Measurements from ENCODE around the gene SERPINA5. TPM values are rescaled to one million over a fixed set of nuclear protein-coding genes. Genes with fewer than 3 reads are reported as not detected.

Gene SERPINA5
- total RNA-seq, 4 donors from 2014 or later = 0.38 to 4.1 (median 1.9) TPM

DNA sequence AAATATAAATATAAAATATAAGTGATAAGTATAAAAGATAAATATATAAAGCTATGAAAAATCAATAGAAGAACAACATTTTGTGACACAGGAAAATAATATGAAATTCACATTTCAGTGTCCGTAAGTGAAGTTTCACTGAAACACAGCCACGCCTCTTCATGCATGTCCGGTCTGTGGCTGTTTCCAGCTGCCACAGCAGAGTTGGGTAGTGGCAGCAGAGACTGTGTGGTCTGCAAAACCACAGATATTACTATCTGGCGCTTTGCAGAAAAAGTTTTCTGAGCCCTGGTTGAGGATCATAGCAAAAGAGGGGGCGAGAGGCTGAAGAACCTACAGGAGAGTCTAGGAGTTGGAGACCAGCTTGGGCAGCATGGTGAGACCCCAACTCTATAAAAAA lies 19.2 kb upstream of the SERPINA5 start:
- intact Hi-C loops (cut with DNase I; ENCODE audit: low total_unique reads) = no loop called here
- TF ChIP-seq, protein P1, sequence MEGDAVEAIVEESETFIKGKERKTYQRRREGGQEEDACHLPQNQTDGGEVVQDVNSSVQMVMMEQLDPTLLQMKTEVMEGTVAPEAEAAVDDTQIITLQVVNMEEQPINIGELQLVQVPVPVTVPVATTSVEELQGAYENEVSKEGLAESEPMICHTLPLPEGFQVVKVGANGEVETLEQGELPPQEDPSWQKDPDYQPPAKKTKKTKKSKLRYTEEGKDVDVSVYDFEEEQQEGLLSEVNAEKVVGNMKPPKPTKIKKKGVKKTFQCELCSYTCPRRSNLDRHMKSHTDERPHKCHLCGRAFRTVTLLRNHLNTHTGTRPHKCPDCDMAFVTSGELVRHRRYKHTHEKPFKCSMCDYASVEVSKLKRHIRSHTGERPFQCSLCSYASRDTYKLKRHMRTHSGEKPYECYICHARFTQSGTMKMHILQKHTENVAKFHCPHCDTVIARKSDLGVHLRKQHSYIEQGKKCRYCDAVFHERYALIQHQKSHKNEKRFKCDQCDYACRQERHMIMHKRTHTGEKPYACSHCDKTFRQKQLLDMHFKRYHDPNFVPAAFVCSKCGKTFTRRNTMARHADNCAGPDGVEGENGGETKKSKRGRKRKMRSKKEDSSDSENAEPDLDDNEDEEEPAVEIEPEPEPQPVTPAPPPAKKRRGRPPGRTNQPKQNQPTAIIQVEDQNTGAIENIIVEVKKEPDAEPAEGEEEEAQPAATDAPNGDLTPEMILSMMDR (IDR thresholded peaks at IDR 0.05) = no peak
- DNase-seq (ENCODE audit: low spot score in 2 of 2) = no peak
- WGBS, 2 donors = 76 to 89% methylated on average over 5 of the region's 5 CpGs
- no peak overlapping the region for H3K4me3 ChIP-seq (ENCODE audit: low read depth, poor library complexity, severe bottlenecking)

DNA sequence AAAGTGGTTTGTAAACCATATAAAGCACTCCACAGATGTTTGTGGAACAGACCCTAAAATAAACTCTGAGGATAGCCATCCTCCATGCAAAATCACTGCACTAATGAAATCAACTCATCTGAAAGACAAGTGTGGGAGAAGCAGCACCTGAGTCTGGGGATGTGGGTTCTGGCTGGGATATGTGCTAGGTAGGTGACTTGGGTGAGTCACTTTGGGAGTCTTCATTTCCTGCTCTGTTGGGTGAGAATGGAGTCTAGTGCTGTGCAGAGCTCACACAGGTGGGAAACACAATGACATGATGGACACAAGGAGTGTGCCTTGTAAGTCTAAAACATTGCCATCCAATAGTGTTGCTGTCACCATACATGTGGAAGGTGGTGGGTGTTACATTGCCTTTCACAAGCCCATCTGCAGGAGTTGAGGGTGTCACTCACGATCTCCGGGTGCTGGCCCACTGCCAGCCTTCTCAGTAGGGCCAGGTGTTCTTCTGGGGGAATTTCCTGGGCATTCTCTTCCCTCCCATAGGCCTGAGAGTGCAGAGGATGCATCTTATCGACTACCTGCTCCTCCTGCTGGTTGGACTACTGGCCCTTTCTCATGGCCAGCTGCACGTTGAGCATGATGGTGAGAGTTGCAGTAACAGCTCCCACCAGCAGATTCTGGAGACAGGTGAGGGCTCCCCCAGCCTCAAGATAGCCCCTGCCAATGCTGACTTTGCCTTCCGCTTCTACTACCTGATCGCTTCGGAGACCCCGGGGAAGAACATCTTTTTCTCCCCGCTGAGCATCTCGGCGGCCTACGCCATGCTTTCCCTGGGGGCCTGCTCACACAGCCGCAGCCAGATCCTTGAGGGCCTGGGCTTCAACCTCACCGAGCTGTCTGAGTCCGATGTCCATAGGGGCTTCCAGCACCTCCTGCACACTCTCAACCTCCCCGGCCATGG lies 18.0 kb upstream of the SERPINA5 start:
- WGBS, 2 donors = 85 to 87% methylated on average over 15 to 16 of the region's 16 CpGs
- intact Hi-C loops (cut with DNase I; ENCODE audit: low total_unique reads) = no loop called here
- TF ChIP-seq, protein P1 (IDR thresholded peaks at IDR 0.05) = no peak
- TF ChIP-seq POLR2A (IDR thresholded peaks at IDR 0.05) = no peak
- no peak overlapping the region for H3K4me3 ChIP-seq (ENCODE audit: low read depth, poor library complexity, severe bottlenecking)
- DNase-seq (ENCODE audit: low spot score in 2 of 2) = peak in 1 of 2 donors; percentile 57

DNA sequence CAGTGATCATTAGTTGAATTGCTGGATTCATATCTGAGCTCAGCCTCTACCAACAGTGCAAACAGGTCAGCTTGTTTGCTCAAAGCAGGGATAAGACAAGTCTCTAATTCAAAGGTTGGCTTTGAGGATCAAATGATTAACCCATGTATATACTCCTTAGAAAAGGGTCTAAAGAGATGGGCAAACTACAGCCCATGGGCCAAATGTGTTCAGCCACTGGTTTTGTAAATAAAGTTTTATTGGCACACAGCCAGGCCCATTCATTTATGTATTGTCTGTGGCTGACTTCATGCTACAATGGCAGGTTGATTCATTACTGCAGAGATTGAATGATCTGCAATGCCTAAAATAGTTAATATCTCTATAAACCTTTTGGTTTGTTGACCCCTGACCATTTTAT lies 16.8 kb upstream of the SERPINA5 start:
- intact Hi-C loops (cut with DNase I; ENCODE audit: low total_unique reads) = no loop called here
- TF ChIP-seq, protein P1 (IDR thresholded peaks at IDR 0.05) = no peak
- no peak for TF ChIP-seq POLR2A (IDR thresholded peaks at IDR 0.05)
- DNase-seq (ENCODE audit: low spot score in 2 of 2) = peak in 1 of 2 donors; percentile 13
- no peak overlapping the region for H3K4me3 ChIP-seq (ENCODE audit: low read depth, poor library complexity, severe bottlenecking)

DNA sequence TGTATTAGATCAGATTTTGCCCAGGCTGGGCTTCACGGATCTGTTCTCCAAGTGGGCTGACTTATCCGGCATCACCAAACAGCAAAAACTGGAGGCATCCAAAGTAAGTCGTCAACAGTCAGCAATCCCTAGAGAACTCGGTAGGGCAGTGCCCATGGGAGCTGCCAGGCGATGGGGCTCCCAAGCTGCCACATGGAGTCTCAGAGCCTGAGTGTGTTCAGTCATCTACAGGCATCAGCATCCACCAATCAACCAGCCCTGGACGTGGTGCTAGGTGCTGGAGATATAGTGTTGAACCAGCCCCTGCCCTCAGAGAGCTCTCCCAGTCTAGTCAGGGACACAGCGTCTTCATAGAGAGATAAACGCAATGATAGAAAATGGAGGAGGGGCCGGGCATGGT lies 13.0 kb upstream of the SERPINA5 start:
- intact Hi-C loops (cut with DNase I; ENCODE audit: low total_unique reads) = no loop called here
- no peak overlapping the region for H3K4me3 ChIP-seq (ENCODE audit: low read depth, poor library complexity, severe bottlenecking)
- TF ChIP-seq, protein P1 (IDR thresholded peaks at IDR 0.05) = no peak
- no peak for TF ChIP-seq POLR2A (IDR thresholded peaks at IDR 0.05)
- DNase-seq (ENCODE audit: low spot score in 2 of 2) = peak in 1 of 2 donors; percentile 66
- WGBS, 2 donors = 85 to 86% methylated on average over 9 of the region's 9 CpGs

DNA sequence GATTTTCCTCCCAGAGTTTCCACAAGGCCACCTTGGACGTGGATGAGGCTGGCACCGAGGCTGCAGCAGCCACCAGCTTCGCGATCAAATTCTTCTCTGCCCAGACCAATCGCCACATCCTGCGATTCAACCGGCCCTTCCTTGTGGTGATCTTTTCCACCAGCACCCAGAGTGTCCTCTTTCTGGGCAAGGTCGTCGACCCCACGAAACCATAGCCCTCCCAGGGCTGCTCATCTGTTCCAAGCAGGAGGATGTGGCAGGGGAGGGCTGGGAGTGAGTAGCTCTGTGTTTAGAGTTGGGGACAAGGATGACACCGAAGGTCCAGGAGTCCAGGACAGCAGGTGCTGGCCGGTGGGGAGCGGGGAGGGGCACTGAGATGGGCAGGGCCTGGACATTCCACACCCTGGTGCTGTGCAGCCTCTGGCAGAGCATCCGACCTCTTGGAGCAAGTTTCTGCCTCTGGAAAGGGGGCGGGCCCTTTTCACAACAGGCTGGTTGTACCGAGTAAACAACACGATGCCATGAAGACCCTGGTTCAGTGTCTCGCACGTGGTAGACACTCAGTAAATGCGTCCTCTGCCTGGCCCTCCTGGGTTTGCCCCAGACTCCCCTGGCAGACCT lies 11.7 kb upstream of the SERPINA5 start:
- 88 to 90% methylated on average over 17 to 19 of the region's 20 CpGs for WGBS, 2 donors

More for the DNA sequence above, 11.7 kb upstream of the SERPINA5 start:
- DNase-seq (ENCODE audit: low spot score in 2 of 2) = peak in 1 of 2 donors; percentile 65
- intact Hi-C loops (cut with DNase I; ENCODE audit: low total_unique reads) = no loop called here
- TF ChIP-seq, protein P1 (IDR thresholded peaks at IDR 0.05) = no peak
- no peak for TF ChIP-seq POLR2A (IDR thresholded peaks at IDR 0.05)
- no peak overlapping the region for H3K4me3 ChIP-seq (ENCODE audit: low read depth, poor library complexity, severe bottlenecking)

All from lower leg skin (tissue), 4 donors.